Glutamatergic neuron (in vitro differentiated cells): ENCODE data around the gene SELENOO. TPM values are rescaled to one million over a fixed set of nuclear protein-coding genes. Genes with fewer than 3 reads are reported as not detected.

Source experiments
- DNase-seq: peaks from one replicate; pipeline ENCODE4 v3.0.0; 2022
- H3K27ac Mint-ChIP-seq: one replicate; pipeline ENCODE4 v1.8.0; 2020; ENCODE audit warnings: mild to moderate bottlenecking, mixed read lengths, inconsistent platforms; ENCODE audit not compliant: unreplicated experiment
- H3K27me3 Mint-ChIP-seq: one replicate; pipeline ENCODE4 v1.8.0; 2020; ENCODE audit warnings: mild to moderate bottlenecking, moderate library complexity, mixed read lengths, inconsistent platforms; ENCODE audit not compliant: unreplicated experiment
- H3K36me3 Mint-ChIP-seq: one replicate; pipeline ENCODE4 v1.8.0; 2020; ENCODE audit warnings: mild to moderate bottlenecking, mixed read lengths, inconsistent platforms; ENCODE audit not compliant: unreplicated experiment
- H3K4me1 Mint-ChIP-seq: one replicate; pipeline ENCODE4 v1.8.0; 2020; ENCODE audit warnings: mild to moderate bottlenecking, low read depth, mixed read lengths, inconsistent platforms; ENCODE audit not compliant: unreplicated experiment
- H3K4me3 Mint-ChIP-seq: one replicate; pipeline ENCODE4 v1.8.0; 2020; ENCODE audit warnings: mild to moderate bottlenecking, mixed read lengths, inconsistent platforms; ENCODE audit not compliant: unreplicated experiment
- H3K9me3 Mint-ChIP-seq: one replicate; pipeline ENCODE4 v1.8.0; 2020; ENCODE audit warnings: mild to moderate bottlenecking, moderate library complexity, mixed read lengths, inconsistent platforms; ENCODE audit not compliant: unreplicated experiment
- CTCF ChIP-seq: fragments of 200-600 bp; sonication (generic); IDR thresholded peaks from one replicate; pipeline ENCODE4 v1.5.0; 2021; ENCODE audit not compliant: partially characterized antibody, unreplicated experiment
- long read RNA-seq: library from polyadenylated mRNA; unstranded; transcript quantifications from one replicate; pipeline ENCODE4 v2.0.0, GENCODE V29; 2020; ENCODE audit not compliant: unreplicated experiment
- total RNA-seq: library from RNA; stranded (reverse); fragmentation: NEBNext Ultra II Directional; extraction: Animal tissue kit (Norgen Biotek cat#: 25700); gene quantifications from one replicate; pipeline ENCODE4 v1.2.1, GENCODE V29; 2021; ENCODE audit not compliant: unreplicated experiment

SELENOO gene
- total RNA-seq: 23.9 TPM
- long read RNA-seq, transcript SELENOO-201 (9 exons, 2,315 nt): major isoform, 6 of 13 reads
- long read RNA-seq, partial matches to known transcripts: 1 of 13 reads
- long read RNA-seq, other reads (novel, unspliced or antisense): 6 of 13 reads

- no peak for TF ChIP-seq CTCF
- peak; percentile 97 for DNase-seq
- Mint-ChIP-seq H3K4me1 (peaks cover 8% of the 10 kb centered on the region), H3K9me3 (peaks cover 15% of the 10 kb centered on the region), H3K27me3 (peaks cover 10% of the 10 kb centered on the region), H3K36me3 (peaks cover 10% of the 10 kb centered on the region), H3K4me3 (peak within 1 kb of the TSS; percentile 93), H3K27ac (no peak within 1 kb of the TSS)
Observed at GRCh38 chr22:50200461-50201190, at the start of gene SELENOO. TSS of gene SELENOO (plus strand) at chr22:50201011. CDS start at chr22:50201037, 26 bp downstream.

GRCh38 chr22:50151571-50152537, 49.0 kb upstream of the SELENOO start:
- Mint-ChIP-seq H3K4me1 (peaks cover 14% of the 10 kb centered on the region), H3K36me3 (no peaks in the 10 kb centered on the region), H3K4me3 (no peak overlapping the region), H3K27ac (no peak overlapping the region), H3K9me3 (no peaks in the 10 kb centered on the region), H3K27me3 (peaks cover 5% of the 10 kb centered on the region)
- no peak for TF ChIP-seq CTCF
- DNase-seq: no peak

GRCh38 chr22:50153056-50153755, 47.6 kb upstream of the SELENOO start:
- H3K4me3 Mint-ChIP-seq: no peak overlapping the region
- peaks cover 5% of the 10 kb centered on the region for H3K27me3 Mint-ChIP-seq
- H3K27ac Mint-ChIP-seq: no peak overlapping the region
- no peaks in the 10 kb centered on the region for H3K9me3 Mint-ChIP-seq
- H3K4me1 Mint-ChIP-seq: peaks cover 19% of the 10 kb centered on the region
- no peak for TF ChIP-seq CTCF
- peak; percentile 14 for DNase-seq
- H3K36me3 Mint-ChIP-seq: no peaks in the 10 kb centered on the region

GRCh38 chr22:50153756-50154140, 47.1 kb upstream of the SELENOO start:
- no peak for DNase-seq
- H3K27ac Mint-ChIP-seq: no peak overlapping the region
- H3K36me3 Mint-ChIP-seq: no peaks in the 10 kb centered on the region
- H3K27me3 Mint-ChIP-seq: peaks cover 3% of the 10 kb centered on the region
- H3K9me3 Mint-ChIP-seq: peaks cover 2% of the 10 kb centered on the region
- H3K4me1 Mint-ChIP-seq: peaks cover 21% of the 10 kb centered on the region
- TF ChIP-seq CTCF: no peak
- H3K4me3 Mint-ChIP-seq: no peak overlapping the region
